ENCODE data around the gene SYNE2. TPM values are rescaled to one million over a fixed set of nuclear protein-coding genes. Genes with fewer than 3 reads are reported as not detected.
A peak's percentile ranks its signal among the peaks of the same experiment; 100 is the strongest.

The SYNE2 gene
- total and polyA plus RNA-seq, 12 donors = 43.6 to 205 (median 103) TPM

- TF ChIP-seq, protein P1, sequence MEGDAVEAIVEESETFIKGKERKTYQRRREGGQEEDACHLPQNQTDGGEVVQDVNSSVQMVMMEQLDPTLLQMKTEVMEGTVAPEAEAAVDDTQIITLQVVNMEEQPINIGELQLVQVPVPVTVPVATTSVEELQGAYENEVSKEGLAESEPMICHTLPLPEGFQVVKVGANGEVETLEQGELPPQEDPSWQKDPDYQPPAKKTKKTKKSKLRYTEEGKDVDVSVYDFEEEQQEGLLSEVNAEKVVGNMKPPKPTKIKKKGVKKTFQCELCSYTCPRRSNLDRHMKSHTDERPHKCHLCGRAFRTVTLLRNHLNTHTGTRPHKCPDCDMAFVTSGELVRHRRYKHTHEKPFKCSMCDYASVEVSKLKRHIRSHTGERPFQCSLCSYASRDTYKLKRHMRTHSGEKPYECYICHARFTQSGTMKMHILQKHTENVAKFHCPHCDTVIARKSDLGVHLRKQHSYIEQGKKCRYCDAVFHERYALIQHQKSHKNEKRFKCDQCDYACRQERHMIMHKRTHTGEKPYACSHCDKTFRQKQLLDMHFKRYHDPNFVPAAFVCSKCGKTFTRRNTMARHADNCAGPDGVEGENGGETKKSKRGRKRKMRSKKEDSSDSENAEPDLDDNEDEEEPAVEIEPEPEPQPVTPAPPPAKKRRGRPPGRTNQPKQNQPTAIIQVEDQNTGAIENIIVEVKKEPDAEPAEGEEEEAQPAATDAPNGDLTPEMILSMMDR (IDR thresholded peaks at IDR 0.05) = no peak
- H3K4me3 ChIP-seq = no peak overlapping the region
- intact Hi-C loops (cut with DNase I) = no loop called here
- no peaks in the 10 kb centered on the region for H3K27me3 ChIP-seq
- 65 to 67% methylated on average over 5 of the region's 5 CpGs for WGBS, 2 donors
- ATAC-seq (no peak), DNase-seq (no peak)
- peaks cover 0 to 48% (median 13%) of the 10 kb centered on the region in 9 donors for H3K4me1 ChIP-seq
- H3K9me3 ChIP-seq = no peaks in the 10 kb centered on the region
- H3K36me3 ChIP-seq = no peaks in the 10 kb centered on the region
- H3K27ac ChIP-seq = no peak overlapping the region
These were observed 29.1 kb downstream of the SYNE2 start for GRCh38 chr14:63881926-63882325.

- Histone ChIP-seq H3K27ac (no peak overlapping the region), H3K4me3 (no peak overlapping the region), H3K36me3 (no peaks in the 10 kb centered on the region), H3K9me3 (no peaks in the 10 kb centered on the region), H3K27me3 (peaks cover 0 to 29% (median 0%) of the 10 kb centered on the region in 7 donors), H3K4me1 (peaks cover 12 to 54% (median 29%) of the 10 kb centered on the region in 9 donors)
- intact Hi-C loops (cut with DNase I) = no loop called here
- 97 to 98% methylated on average over 7 of the region's 7 CpGs for WGBS, 2 donors
- no peak for ATAC-seq
- no peak for DNase-seq
- TF ChIP-seq, protein P1 (IDR thresholded peaks at IDR 0.05) = no peak
These were observed 35.1 kb downstream of the SYNE2 start for GRCh38 chr14:63887899-63888298.

DNA sequence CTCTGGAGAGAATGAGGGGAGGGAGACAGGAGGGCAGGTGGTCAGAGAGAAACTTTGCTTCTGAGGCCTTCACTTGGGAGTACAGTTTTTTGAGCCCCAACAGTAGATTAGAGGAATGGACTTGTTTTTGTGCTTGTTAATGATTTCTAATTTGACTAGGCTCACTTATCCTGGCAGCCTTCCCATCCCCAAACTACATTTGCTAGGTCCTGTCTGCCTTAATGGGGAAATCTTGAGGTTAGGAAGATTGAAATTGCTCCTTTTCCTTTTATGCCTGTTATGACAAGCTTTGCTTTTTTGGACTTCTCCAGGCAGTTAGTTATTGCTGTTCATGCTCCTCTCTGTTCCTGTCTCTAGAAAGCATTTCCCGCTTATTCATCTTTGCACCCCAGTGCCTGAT lies 37.7 kb downstream of the SYNE2 start:
- ATAC-seq (no peak), DNase-seq (no peak)
- no peak overlapping the region for H3K4me3 ChIP-seq
- H3K27me3 ChIP-seq = peaks cover 0 to 56% (median 0%) of the 10 kb centered on the region in 7 donors
- no peaks in the 10 kb centered on the region for H3K9me3 ChIP-seq
- no peaks in the 10 kb centered on the region for H3K36me3 ChIP-seq
- H3K4me1 ChIP-seq = peaks cover 24 to 67% (median 56%) of the 10 kb centered on the region in 9 donors
- WGBS, 2 donors = 72 to 86% methylated on average over 1 of the region's 1 CpG
- peak overlapping the region in 7 of 10 donors; percentile 15 to 82 (median 37) for H3K27ac ChIP-seq
- TF ChIP-seq, protein P1 (IDR thresholded peaks at IDR 0.05) = no peak
- intact Hi-C loops (cut with DNase I) = loop anchor here in 1 of 10 donors (5.0 kb wide), 1 partner anchor 38 kb away; the partner anchor contains the start of gene SYNE2

DNA sequence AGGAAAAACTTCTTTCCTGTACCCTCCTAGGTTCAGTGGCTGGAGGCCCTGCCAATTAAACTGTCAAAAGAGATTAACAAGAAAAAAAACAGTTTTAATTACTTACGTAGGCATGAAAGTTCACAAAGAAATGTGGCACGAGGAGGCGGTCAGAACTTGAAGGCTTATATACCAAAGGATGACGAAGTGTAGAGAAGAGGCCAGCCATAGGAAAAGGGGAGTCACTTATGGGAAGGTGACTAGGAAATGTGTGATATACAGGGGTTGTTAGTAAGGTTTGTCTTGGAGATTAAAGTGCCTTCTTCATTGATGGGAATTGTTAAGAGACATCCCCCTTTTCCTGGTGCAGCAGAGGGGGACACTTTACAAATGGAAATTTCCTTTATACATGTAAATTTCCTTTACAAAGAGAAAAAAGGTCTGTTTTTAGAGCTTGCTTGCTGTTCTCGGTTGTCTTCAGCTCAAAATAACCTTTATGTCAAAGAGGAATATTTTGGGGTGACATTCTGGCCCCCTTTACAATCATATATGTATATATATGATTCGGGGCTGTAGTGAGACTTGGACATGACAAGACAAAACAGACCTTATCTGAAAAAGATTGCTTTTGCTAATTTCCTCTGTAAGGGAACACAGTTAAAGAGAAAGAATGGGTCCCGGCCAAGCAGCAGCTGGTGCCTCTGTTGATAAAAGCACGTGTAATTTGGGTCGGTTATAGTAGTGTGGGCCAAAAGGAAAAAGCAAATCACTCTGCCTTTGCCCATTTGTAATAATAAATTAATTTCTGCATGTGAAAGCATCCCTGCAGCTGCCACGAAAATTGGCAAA lies 38.6 kb downstream of the SYNE2 start:
- Histone ChIP-seq H3K36me3 (no peaks in the 10 kb centered on the region), H3K4me3 (peak overlapping the region in 2 of 10 donors; percentile 4 to 36), H3K9me3 (no peaks in the 10 kb centered on the region), H3K27ac (peak overlapping the region in 7 of 10 donors; percentile 20 to 82 (median 56)), H3K4me1 (peaks cover 24 to 74% (median 63%) of the 10 kb centered on the region in 9 donors), H3K27me3 (peaks cover 0 to 64% (median 0%) of the 10 kb centered on the region in 7 donors)
- peak; percentile 16 to 26 for DNase-seq
- intact Hi-C loops (cut with DNase I) = loop anchor here in 1 of 10 donors (5.0 kb wide), 1 partner anchor 39 kb away; the partner anchor contains the start of gene SYNE2
- TF ChIP-seq, protein P1 (IDR thresholded peaks at IDR 0.05) = no peak
- ATAC-seq = peak in 4 of 8 donors; percentile 31 to 51 (median 42)
- 30 to 38% methylated on average over 10 of the region's 10 CpGs for WGBS, 2 donors
